Pancreas (tissue), 10 donors: ENCODE data around the gene CHMP4B. TPM values are rescaled to one million over a fixed set of nuclear protein-coding genes. Genes with fewer than 3 reads are reported as not detected.
A peak's percentile ranks its signal among the peaks of the same experiment; 100 is the strongest.

Source experiments
- ATAC-seq, 4 donors: fragments of 200-7000 bp; cut with Tn5 transposase; one replicate each; pipeline versions ENCODE4 v1.8.0 to v1.9.1; 2020; ENCODE audit warnings: mild to moderate bottlenecking in 4 of 4, moderate library complexity in 4 of 4
- DNase-seq, 6 donors: peaks; one replicate each; pipeline ENCODE4 v3.0.0-alpha.2; 2020
- FAIRE-seq: peaks from 2 replicates; lab custom pipeline; 2012; peaks lifted over from hg19 to GRCh38; lab: Jason Lieb, UNC
- H3K27ac ChIP-seq, 4 donors: fragments of 200-600 bp; sonication (generic); 1 replicate in 3 of 4; 2 replicates in 1 of 4; pipeline versions ENCODE4 v1.5.0 to v1.8.0; 2020
- H3K27me3 ChIP-seq, 4 donors: fragments of 200-600 bp; one replicate each; pipeline ENCODE4 v1.8.0; 2021
- H3K36me3 ChIP-seq, 3 donors: fragments of 200-600 bp; sonication (generic) in 1 of 3; one replicate each; pipeline versions ENCODE4 v1.5.0 to v1.8.0; 2020 to 2021
- H3K4me1 ChIP-seq, 3 donors: fragments of 200-600 bp; one replicate each; pipeline ENCODE4 v1.8.0; 2021
- H3K4me3 ChIP-seq, 4 donors: fragments of 200-600 bp; sonication (generic) in 2 of 4; one replicate each; pipeline versions ENCODE4 v1.5.0 to v1.8.0; 2020 to 2021
- H3K9me3 ChIP-seq, 4 donors: fragments of 200-600 bp; one replicate each; pipeline ENCODE4 v1.8.0; 2021
- WGBS, 2 donors: extraction: QIAGEN DNeasy Blood & Tissue Kit; methylation state at CpG; one replicate each; pipeline ENCODE4 v1.1.7; 2013; 5-methylcytosine and 5-hydroxymethylcytosine counted together
- intact Hi-C, 3 donors: fragments of 100-400 bp; cut with DNase I; formaldehyde crosslinking; loops; one replicate each; pipeline versions ENCODE4 v1.11.1 to v1.14.2; 2022
- polyA plus RNA-seq, 2 donors: library from polyadenylated mRNA; stranded (reverse); fragments of 200-250 nt; gene quantifications; one replicate each; pipeline ENCODE4 v1.2.3, GENCODE V29; 2013
- total RNA-seq, 6 donors: library from RNA; stranded (reverse); fragmentation: NEBNext Ultra II Directional in 4 of 6; extraction: Animal tissue kit (Norgen Biotek cat#: 25700) in 4 of 6; gene quantifications; one replicate each; pipeline versions ENCODE4 v1.2.1 to v1.2.4, GENCODE V29; 2021 to 2023
- TF ChIP-seq, protein P1 (sequence below), 4 donors: fragments of 200-600 bp; sonication (generic) in 3 of 4; IDR thresholded peaks; one replicate each; pipeline versions ENCODE4 v1.5.0 to v1.8.0; 2021; ENCODE audit warnings: antibody characterized with exemption in 4 of 4
- donor health status: healthy with polysubstance abuse.
- donor health status: DM: no; HTN: no; CAD: no; lungs with moderate emphysema.
- donor health status: DM: no; HTN: no; CAD: no.
- donor health status: control.
- donor health status: control.
- donor health status: Bipolar disorder and iron deficiency.
- donor health status: DM: yes; HTN: yes; CAD: no.
- donor health status: DM: no; HTN: no; CAD: no.
- donor health status: DM: no; HTN: no; CAD: no.
- donor health status: DM: yes; HTN: yes; CAD: no.

The CHMP4B gene
- total and polyA plus RNA-seq, 8 donors: 28.4 to 66.3 (median 42.6) TPM

DNA sequence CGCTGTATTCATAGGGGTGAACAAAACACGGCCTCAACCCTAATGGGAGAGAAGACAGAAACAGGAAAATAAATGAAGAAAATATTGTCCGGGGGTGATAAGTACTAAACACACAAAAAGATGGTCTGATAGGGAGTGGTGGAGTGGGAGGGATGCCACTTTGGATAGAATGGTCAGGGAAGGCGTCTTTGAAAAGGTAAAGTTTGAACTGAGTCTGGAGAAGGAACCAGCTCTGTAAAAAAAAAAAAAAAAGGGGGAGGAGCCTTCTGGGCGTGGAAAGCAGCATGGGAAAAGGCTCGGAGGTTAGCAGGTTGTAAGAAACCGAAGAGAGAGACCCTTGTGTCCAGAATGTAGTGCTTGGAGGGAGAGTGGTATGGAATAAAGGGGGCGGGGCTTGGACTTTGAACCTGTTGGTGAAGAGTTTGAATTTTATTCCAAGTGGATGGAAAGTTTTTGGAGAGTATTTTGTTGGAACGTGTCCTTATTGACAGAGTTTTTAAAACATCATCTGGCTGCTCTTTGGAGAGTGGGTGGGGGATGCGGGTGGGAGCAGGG, 1.8 kb downstream of the CHMP4B start:
- WGBS, 2 donors: 7 to 8% methylated on average over 10 of the region's 10 CpGs
- H3K27me3 ChIP-seq: no peaks in the 10 kb centered on the region
- no peak for FAIRE-seq

DNA sequence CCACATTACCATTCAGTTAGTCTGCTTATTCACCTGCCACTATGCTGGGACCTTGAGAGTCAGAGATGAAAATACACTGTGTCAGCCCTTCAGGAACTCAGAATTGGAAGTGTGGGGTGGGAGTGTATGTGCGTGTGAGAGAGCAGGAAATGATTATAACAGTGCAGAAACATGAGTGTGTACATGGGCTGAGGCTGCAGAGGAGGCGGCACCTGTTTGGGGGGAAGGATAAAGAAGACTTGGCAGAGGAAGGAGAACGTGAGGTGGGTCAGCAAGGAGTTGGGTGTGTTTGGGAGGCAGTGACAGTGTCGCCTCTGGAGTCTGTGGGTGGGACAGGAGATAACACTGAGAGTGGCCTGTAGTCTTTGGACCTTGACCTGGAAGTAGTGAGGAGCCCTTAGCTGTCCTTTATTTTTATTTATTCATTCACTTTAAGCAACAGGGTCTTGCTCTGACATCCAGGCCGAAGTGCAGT, 3.1 kb downstream of the CHMP4B start:
- Histone ChIP-seq H3K4me3 (no peak overlapping the region), H3K27ac (no peak overlapping the region), H3K9me3 (no peaks in the 10 kb centered on the region), H3K4me1 (peaks cover 13 to 25% (median 23%) of the 10 kb centered on the region in 3 donors), H3K36me3 (no peaks in the 10 kb centered on the region), H3K27me3 (no peaks in the 10 kb centered on the region)
- intact Hi-C loops: loop anchor here in 1 of 3 donors (10.0 kb wide), 1 partner anchor 61 kb away; no protein-coding TSS in a partner anchor
- FAIRE-seq: no peak
- 24 to 28% methylated on average over 5 of the region's 5 CpGs for WGBS, 2 donors
- no peak for ATAC-seq
- no peak for DNase-seq
- TF ChIP-seq, protein P1, sequence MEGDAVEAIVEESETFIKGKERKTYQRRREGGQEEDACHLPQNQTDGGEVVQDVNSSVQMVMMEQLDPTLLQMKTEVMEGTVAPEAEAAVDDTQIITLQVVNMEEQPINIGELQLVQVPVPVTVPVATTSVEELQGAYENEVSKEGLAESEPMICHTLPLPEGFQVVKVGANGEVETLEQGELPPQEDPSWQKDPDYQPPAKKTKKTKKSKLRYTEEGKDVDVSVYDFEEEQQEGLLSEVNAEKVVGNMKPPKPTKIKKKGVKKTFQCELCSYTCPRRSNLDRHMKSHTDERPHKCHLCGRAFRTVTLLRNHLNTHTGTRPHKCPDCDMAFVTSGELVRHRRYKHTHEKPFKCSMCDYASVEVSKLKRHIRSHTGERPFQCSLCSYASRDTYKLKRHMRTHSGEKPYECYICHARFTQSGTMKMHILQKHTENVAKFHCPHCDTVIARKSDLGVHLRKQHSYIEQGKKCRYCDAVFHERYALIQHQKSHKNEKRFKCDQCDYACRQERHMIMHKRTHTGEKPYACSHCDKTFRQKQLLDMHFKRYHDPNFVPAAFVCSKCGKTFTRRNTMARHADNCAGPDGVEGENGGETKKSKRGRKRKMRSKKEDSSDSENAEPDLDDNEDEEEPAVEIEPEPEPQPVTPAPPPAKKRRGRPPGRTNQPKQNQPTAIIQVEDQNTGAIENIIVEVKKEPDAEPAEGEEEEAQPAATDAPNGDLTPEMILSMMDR (IDR thresholded peaks at IDR 0.05): no peak

More for the DNA sequence above, 1.8 kb downstream of the CHMP4B start:
- H3K27ac ChIP-seq: peak overlapping the region; percentile 90 to 97 (median 93)
- intact Hi-C loops: loop anchor here in 1 of 3 donors (10.0 kb wide), 1 partner anchor 62 kb away; no protein-coding TSS in a partner anchor
- peak; percentile 34 to 53 (median 40) for ATAC-seq
- no peaks in the 10 kb centered on the region for H3K9me3 ChIP-seq
- no peaks in the 10 kb centered on the region for H3K36me3 ChIP-seq
- TF ChIP-seq, protein P1 (IDR thresholded peaks at IDR 0.05): no peak
- DNase-seq: peak in 2 of 6 donors; percentile 36 to 46
- peak overlapping the region in 3 of 4 donors; percentile 79 to 91 (median 87) for H3K4me3 ChIP-seq
- peaks cover 13 to 25% (median 23%) of the 10 kb centered on the region in 3 donors for H3K4me1 ChIP-seq

DNA sequence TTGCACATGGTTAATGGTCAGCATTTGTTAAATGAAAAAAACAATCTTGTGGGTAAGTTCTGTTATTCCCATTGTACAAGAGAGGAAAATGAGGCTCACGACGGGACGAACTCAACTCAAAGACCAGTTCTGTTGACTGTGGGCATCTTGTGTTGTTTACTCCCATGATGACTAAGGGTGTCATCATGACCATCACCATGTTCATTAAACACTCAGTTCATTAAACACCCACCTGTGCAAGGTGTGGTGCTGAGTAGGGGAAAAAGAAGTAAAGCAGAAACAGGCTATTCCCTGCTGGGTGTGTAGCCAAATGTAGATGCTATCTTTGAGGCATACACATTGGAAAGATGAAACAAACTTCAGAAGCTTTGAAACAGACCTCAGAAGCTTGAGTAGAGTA, 4.5 kb downstream of the CHMP4B start:
- Histone ChIP-seq H3K36me3 (no peaks in the 10 kb centered on the region), H3K27ac (no peak overlapping the region), H3K9me3 (no peaks in the 10 kb centered on the region), H3K27me3 (no peaks in the 10 kb centered on the region), H3K4me3 (no peak overlapping the region), H3K4me1 (peaks cover 13 to 29% (median 26%) of the 10 kb centered on the region in 3 donors)
- WGBS, 2 donors: 92 to 93% methylated on average over 3 of the region's 3 CpGs
- DNase-seq (no peak), ATAC-seq (no peak), FAIRE-seq (no peak)
- TF ChIP-seq, protein P1 (IDR thresholded peaks at IDR 0.05): no peak
- intact Hi-C loops: loop anchor here in 1 of 3 donors (10.0 kb wide), 1 partner anchor 59 kb away; no protein-coding TSS in a partner anchor

DNA sequence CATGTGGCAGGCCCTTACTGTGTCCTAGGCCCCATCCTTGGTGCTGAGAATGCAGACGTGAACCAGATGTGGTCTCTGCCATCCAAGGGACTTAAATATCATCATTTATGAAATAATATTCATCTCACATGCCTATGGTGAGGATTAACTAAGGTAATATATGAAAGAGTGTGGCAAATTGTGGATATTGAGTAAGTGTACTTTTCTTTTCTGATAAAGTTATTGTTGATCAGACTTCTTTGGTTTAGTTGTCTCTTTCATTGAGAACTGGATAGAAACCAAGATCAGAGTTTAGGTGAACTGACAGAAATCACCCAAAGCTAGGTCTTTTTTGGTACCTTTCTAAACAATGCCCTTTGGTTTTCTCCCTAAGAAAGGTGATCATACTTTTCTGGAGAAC, 5.0 kb downstream of the CHMP4B start:
- Histone ChIP-seq H3K9me3 (no peaks in the 10 kb centered on the region), H3K4me1 (peaks cover 13 to 27% (median 24%) of the 10 kb centered on the region in 3 donors), H3K4me3 (no peak overlapping the region), H3K36me3 (no peaks in the 10 kb centered on the region), H3K27me3 (no peaks in the 10 kb centered on the region), H3K27ac (no peak overlapping the region)
- intact Hi-C loops: loop anchor here in 1 of 3 donors (10.0 kb wide), 1 partner anchor 59 kb away; no protein-coding TSS in a partner anchor
- ATAC-seq (no peak), FAIRE-seq (no peak), DNase-seq (no peak)
- TF ChIP-seq, protein P1 (IDR thresholded peaks at IDR 0.05): no peak
- WGBS, 2 donors: 85 to 86% methylated on average over 1 of the region's 1 CpG

DNA sequence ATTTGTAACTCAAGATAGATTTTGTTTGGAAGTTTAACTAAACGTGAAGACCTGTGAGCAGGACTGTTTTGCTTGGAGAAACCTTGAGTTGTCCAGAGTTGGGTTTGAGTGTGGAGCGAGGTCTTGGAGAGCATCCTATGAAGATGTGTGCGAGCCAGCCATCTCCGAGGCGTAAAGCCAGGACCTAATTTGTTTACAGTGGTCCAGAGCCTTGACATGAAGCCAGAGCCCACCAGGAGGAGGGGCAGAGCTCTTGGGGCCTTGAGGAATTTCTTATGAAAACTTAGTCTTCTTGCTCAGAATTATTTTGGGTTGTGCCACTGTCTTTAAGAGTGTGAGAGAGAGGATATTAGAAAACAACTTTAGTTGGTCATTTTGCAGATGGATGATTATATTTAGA, 6.3 kb downstream of the CHMP4B start:
- WGBS, 2 donors: 71 to 79% methylated on average over 5 of the region's 5 CpGs
- H3K27ac ChIP-seq: no peak overlapping the region
- no peak for ATAC-seq
- no peak overlapping the region for H3K4me3 ChIP-seq
- no peaks in the 10 kb centered on the region for H3K9me3 ChIP-seq
- FAIRE-seq: no peak
- H3K4me1 ChIP-seq: peaks cover 13 to 27% (median 24%) of the 10 kb centered on the region in 3 donors
- intact Hi-C loops: loop anchor here in 1 of 3 donors (10.0 kb wide), 1 partner anchor 57 kb away; no protein-coding TSS in a partner anchor
- H3K27me3 ChIP-seq: no peaks in the 10 kb centered on the region
- TF ChIP-seq, protein P1 (IDR thresholded peaks at IDR 0.05): no peak
- no peak for DNase-seq
- H3K36me3 ChIP-seq: no peaks in the 10 kb centered on the region
